HG02678 (cell line): ENCODE measurements around the gene MFSD1.

Experiments used
- ATAC-seq: cut with Tn5 transposase; IDR thresholded peaks from one replicate; pipeline ENCODE4 v1.9.1; 2021; ENCODE audit warnings: mild to moderate bottlenecking, moderate library complexity; ENCODE audit not compliant: unreplicated experiment

The MFSD1 gene

GRCh38 chr3:158864492-158864891 is 62.6 kb downstream of the MFSD1 start:
- ATAC-seq: no peak

- ATAC-seq: no peak
Observed at GRCh38 chr3:158875700-158876099, 73.8 kb downstream of the MFSD1 start.
